HepG2 (cell line): ENCODE measurements around the gene NAT10. TPM values are rescaled to one million over a fixed set of nuclear protein-coding genes. Genes with fewer than 3 reads are reported as not detected.
A peak's percentile ranks its signal among the peaks of the same experiment; 100 is the strongest.

Experiments
- ATAC-seq: fragments of 200-7000 bp; cut with Tn5 transposase; 3 replicates; pipeline ENCODE4 v1.9.1; 2020; ENCODE audit warnings: mild to moderate bottlenecking, moderate library complexity
- BruUV-seq: library from RNA; stranded (reverse); fragments of 400-500 nt; replicated peaks from 2 replicates; lab custom pipeline; 2021; lab: Mats Ljungman, UMichigan
- CTCF ChIA-PET: fragments of 300-600 bp; formaldehyde crosslinking; extraction: SDS; loops from one replicate; lab custom pipeline; 2021; ENCODE audit warnings: low total read pairs, inconsistent platforms, low intra/inter-chr PET ratio; lab: Yijun Ruan, JAX
- POLR2A ChIA-PET: fragments of 350-600 bp; sonication (Branson Sonifier 250); formaldehyde crosslinking; loops from one replicate; lab custom pipeline; 2020; ENCODE audit warnings: antibody characterized with exemption, inconsistent platforms; lab: Yijun Ruan, JAX
- DNase-seq: peaks from one replicate; pipeline ENCODE4 v3.0.0-alpha.2; 2015; ENCODE audit warnings: low spot score
- FAIRE-seq: peaks from 3 replicates; lab custom pipeline; 2011; peaks lifted over from hg19 to GRCh38; lab: Jason Lieb, UNC
- H2AFZ ChIP-seq: one replicate; pipeline ENCODE4 v1.6.1; 2011; ENCODE audit warnings: low read length, inconsistent platforms
- H3K27ac ChIP-seq: fragments of 300-600 bp; 3 replicates; pipeline ENCODE4 v1.8.0; 2011; ENCODE audit warnings: mixed run types, mild to moderate bottlenecking, mixed read lengths, low read length, inconsistent platforms; ENCODE audit not compliant: insufficient read depth; ENCODE audit errors: extremely low read length
- H3K27me3 ChIP-seq, 2 experiments: fragments of 200-600 bp in 1 of 2; 2 replicates in 1 of 2; 3 replicates in 1 of 2; pipeline versions ENCODE4 v1.6.0 to v1.8.0; 2011; ENCODE audit warnings: low read length in 2 of 2, mild to moderate bottlenecking in 2 of 2, moderate library complexity in 2 of 2, inconsistent platforms in 1 of 2; ENCODE audit not compliant: insufficient read depth in 2 of 2, control insufficient read depth in 1 of 2
- H3K36me3 ChIP-seq, 2 experiments: fragments of 200-600 bp in 1 of 2; replicated peaks in 1 of 2; 2 replicates in 1 of 2; 3 replicates in 1 of 2; pipeline versions ENCODE4 v1.5.1 to v1.8.0; 2011; ENCODE audit warnings: low read length in 2 of 2, inconsistent platforms in 1 of 2; ENCODE audit not compliant: insufficient read depth in 2 of 2, control insufficient read depth in 1 of 2
- H3K4me1 ChIP-seq: 2 replicates; pipeline ENCODE4 v1.5.1; 2012; ENCODE audit warnings: low read length, inconsistent platforms; ENCODE audit not compliant: insufficient read depth
- H3K4me2 ChIP-seq: 2 replicates; pipeline ENCODE4 v1.6.0; 2011; ENCODE audit warnings: low read depth, low read length, inconsistent platforms
- H3K4me3 ChIP-seq, 3 experiments: fragments of 200-600 bp in 1 of 3; sonication (generic), shearing (Covaris generic) in 1 of 3; replicated peaks in 1 of 3; 2 replicates each; pipeline ENCODE4 v1.5.1; 2011 to 2016; ENCODE audit warnings: low read length in 3 of 3, inconsistent platforms in 2 of 3, low read depth in 2 of 3, mild to moderate bottlenecking in 2 of 3, control low read depth in 1 of 3, mixed read lengths in 1 of 3; ENCODE audit not compliant: insufficient read depth in 1 of 3
- H3K79me2 ChIP-seq: one replicate; pipeline ENCODE4 v1.6.1; 2011; ENCODE audit warnings: low read length, inconsistent platforms; ENCODE audit not compliant: insufficient read depth
- H3K9ac ChIP-seq: 2 replicates; pipeline ENCODE4 v1.6.0; 2011; ENCODE audit warnings: mild to moderate bottlenecking, low read depth, low read length, inconsistent platforms; ENCODE audit not compliant: insufficient read depth
- H3K9me3 ChIP-seq: 2 replicates; pipeline ENCODE4 v1.5.1; 2012; ENCODE audit warnings: mild to moderate bottlenecking, low read length
- H4K20me1 ChIP-seq: 2 replicates; pipeline ENCODE4 v1.6.0; 2011; ENCODE audit warnings: inconsistent platforms, mild to moderate bottlenecking, low read length, moderate library complexity; ENCODE audit not compliant: insufficient read depth
- AHR ChIP-seq: IDR thresholded peaks from 2 replicates; pipeline ENCODE4 v1.6.1; 2018; ENCODE audit warnings: missing genetic modification reagents, missing compliant biosample characterization
- BRD4 ChIP-seq: sonication (generic); formaldehyde crosslinking; IDR thresholded peaks from 2 replicates; pipeline ENCODE4 v1.4.0; 2020; ENCODE audit warnings: missing genetic modification reagents
- FOXO1 ChIP-seq: sonication (generic); formaldehyde crosslinking; IDR thresholded peaks from 2 replicates; pipeline ENCODE4 v1.4.0; 2020; ENCODE audit warnings: missing genetic modification reagents
- GTF3A ChIP-seq: sonication (generic); formaldehyde crosslinking; conservative IDR thresholded peaks from 2 replicates; pipeline ENCODE4 v1.4.0; 2020; ENCODE audit warnings: mild to moderate bottlenecking, missing genetic modification reagents
- IKZF1 ChIP-seq: fragments of 450-650 bp; IDR thresholded peaks from 2 replicates; pipeline ENCODE4 v1.7.1; 2016
- JUNB ChIP-seq: sonication (generic); formaldehyde crosslinking; IDR thresholded peaks from 2 replicates; pipeline ENCODE4 v1.8.0; 2022; ENCODE audit warnings: missing genetic modification reagents, mild to moderate bottlenecking, borderline replicate concordance
- NCOA5 ChIP-seq: sonication (generic); formaldehyde crosslinking; IDR thresholded peaks from 2 replicates; pipeline ENCODE4 v1.4.0; 2020; ENCODE audit warnings: missing genetic modification reagents
- POLR2A ChIP-seq, 2 experiments: IDR thresholded peaks; 2 replicates each; pipeline ENCODE4 v1.6.1; 2011; ENCODE audit warnings: low read depth in 2 of 2, low read length in 2 of 2, mild to moderate bottlenecking in 1 of 2, moderate library complexity in 1 of 2; ENCODE audit not compliant: insufficient read depth in 1 of 2
- PRMT3 ChIP-seq: sonication (generic); formaldehyde crosslinking; IDR thresholded peaks from 2 replicates; pipeline ENCODE4 v1.8.1; 2022; ENCODE audit warnings: low read depth, mild to moderate bottlenecking, moderate library complexity, missing genetic modification reagents, borderline replicate concordance
- RFX3 ChIP-seq: IDR thresholded peaks from 2 replicates; pipeline ENCODE4 v1.6.1; 2016; ENCODE audit warnings: missing biosample characterization, missing genetic modification reagents
- SRY ChIP-seq: sonication (generic); formaldehyde crosslinking; IDR thresholded peaks from 2 replicates; pipeline ENCODE4 v1.8.0; 2022; ENCODE audit warnings: mild to moderate bottlenecking, missing genetic modification reagents
- TBP ChIP-seq: sonication (generic); formaldehyde crosslinking; IDR thresholded peaks from 2 replicates; pipeline ENCODE4 v1.5.0; 2020; ENCODE audit warnings: missing genetic modification reagents
- TP53 ChIP-seq: sonication (generic); formaldehyde crosslinking; conservative IDR thresholded peaks from 2 replicates; pipeline ENCODE4 v1.4.0; 2020; ENCODE audit warnings: missing genetic modification reagents
- ZFP82 ChIP-seq: sonication (generic); formaldehyde crosslinking; IDR thresholded peaks from 2 replicates; pipeline ENCODE4 v1.5.1; 2020; ENCODE audit warnings: mild to moderate bottlenecking, missing genetic modification reagents, borderline replicate concordance
- ZNF263 ChIP-seq: sonication (generic); formaldehyde crosslinking; IDR thresholded peaks from 2 replicates; pipeline ENCODE4 v1.4.0; 2020; ENCODE audit warnings: missing genetic modification reagents
- ZNF331 ChIP-seq: sonication (generic); formaldehyde crosslinking; IDR thresholded peaks from 2 replicates; pipeline ENCODE4 v1.4.0; 2020; ENCODE audit warnings: missing genetic modification reagents
- ZNF792 ChIP-seq: IDR thresholded peaks from 2 replicates; pipeline ENCODE4 v1.6.1; 2016
- ZSCAN30 ChIP-seq: sonication (generic); formaldehyde crosslinking; IDR thresholded peaks from 2 replicates; pipeline ENCODE4 v1.5.0; 2020; ENCODE audit warnings: mild to moderate bottlenecking, missing genetic modification reagents
- WGBS: methylation state at CpG from one replicate; pipeline ENCODE4 v1.1.6; 2017; ENCODE audit warnings: low lambda C conversion rate; 5-methylcytosine and 5-hydroxymethylcytosine counted together
- in situ Hi-C: cut with HindIII; loops from 2 replicates; pipeline ENCODE4 v1.10.0; 2017; ENCODE audit warnings: low pct_unique_long_range_greater_than_20kb; ENCODE audit not compliant: extremely low pct_ligation_motif_present
- intact Hi-C: fragments of 100-400 bp; cut with micrococcal nuclease; formaldehyde crosslinking; loops from one replicate; pipeline ENCODE4 v1.10.0; 2022; ENCODE audit not compliant: unreplicated experiment
- polyA plus RNA-seq, 8 experiments: library from polyadenylated mRNA; depleted of rRNA in 3 of 8; stranded (reverse) in 7 of 8; unstranded in 1 of 8; fragments of >200 nt; fragmentation: Illumina TruSeq in 4 of 8; extraction: Trizol in 4 of 8; gene quantifications; 2 replicates each; pipeline versions ENCODE4 v1.2.1 to v1.2.3, GENCODE V29; 2011 to 2016; ENCODE audit warnings: low read depth in 4 of 8, missing spikeins in 1 of 8, mixed read lengths in 1 of 8; ENCODE audit not compliant: insufficient read depth in 1 of 8
- total RNA-seq, 5 experiments: library from RNA; depleted of rRNA; stranded (reverse); fragments of >200 nt; fragmentation: Illumina TruSeq; extraction: Trizol; gene quantifications; 2 replicates each; pipeline ENCODE4 v1.2.3, GENCODE V29; 2016; ENCODE audit warnings: low read depth in 1 of 5
- TF ChIP-seq, protein P1 (sequence below): sonication (generic); IDR thresholded peaks from 2 replicates; pipeline ENCODE4 v1.6.1; 2016; ENCODE audit warnings: low read depth, borderline replicate concordance

The NAT10 gene
- total and polyA plus RNA-seq, 2 of the 13 experiments (the other 11 are each of a cell fraction or from before 2014, with no cell fraction given) = 33.9 to 51.9 TPM

- intact Hi-C loops (no loop called here), in situ Hi-C loops (no loop called here)
- H3K36me3 ChIP-seq = peaks cover 19 to 23% of the 10 kb centered on the region in 2 experiments; a peak in 4 of 5 replicates
- POLR2A ChIA-PET = no interaction called here
- no peak for DNase-seq
- no peaks in the 10 kb centered on the region for H3K9me3 ChIP-seq
- WGBS = 98% methylated on average over 5 of the region's 5 CpGs
- H3K9ac ChIP-seq = no peak overlapping the region
- no peak overlapping the region for H2AFZ ChIP-seq
- no peak for FAIRE-seq
- no peaks in the 10 kb centered on the region for H3K79me2 ChIP-seq
- no peak for TF ChIP-seq FOXO1 (CRISPR knock-in tag)
- peak; percentile 50; the same call in 1 of the 2 replicates for TF ChIP-seq ZNF263 (CRISPR knock-in tag)
- no peak for TF ChIP-seq TBP
- no peak for TF ChIP-seq JUNB
- TF ChIP-seq RFX3 (CRISPR knock-in tag) = no peak
- CTCF ChIA-PET = no interaction called here
- peaks cover 14% of the 10 kb centered on the region for H3K4me1 ChIP-seq
- no peaks in the 10 kb centered on the region for H4K20me1 ChIP-seq
- no peak overlapping the region for H3K4me3 ChIP-seq
- no peaks in the 10 kb centered on the region for H3K27me3 ChIP-seq
- H3K4me2 ChIP-seq = no peak overlapping the region
- no peak; the same call in 2 of the 3 replicates for ATAC-seq
- no peak overlapping the region for H3K27ac ChIP-seq
- BruUV-seq = no TSS peak
These were observed 86.1 kb downstream of the NAT10 start for GRCh38 chr11:34191578-34191977.

- BruUV-seq = no TSS peak
- intact Hi-C loops = no loop called here
- no peak overlapping the region for H3K4me3 ChIP-seq
- peaks cover 14% of the 10 kb centered on the region for H3K4me1 ChIP-seq
- H3K4me2 ChIP-seq = no peak overlapping the region
- H3K36me3 ChIP-seq = peaks cover 20 to 28% of the 10 kb centered on the region in 2 experiments; a peak in 4 of 5 replicates
- no peaks in the 10 kb centered on the region for H4K20me1 ChIP-seq
- CTCF ChIA-PET = no interaction called here
- no peak for FAIRE-seq
- H3K9me3 ChIP-seq = no peaks in the 10 kb centered on the region
- WGBS = 95% methylated on average over 7 of the region's 14 CpGs
- H3K9ac ChIP-seq = no peak overlapping the region
- no peaks in the 10 kb centered on the region for H3K27me3 ChIP-seq
- TF ChIP-seq AHR (no peak), POLR2A (IDR thresholded peaks at IDR 0.05; ENCODE audit: insufficient read depth in 1 of 2, low read depth in 2 of 2, low read length in 2 of 2) (no peak), GTF3A (no peak), TP53 (CRISPR knock-in tag) (no peak), ZSCAN30 (CRISPR knock-in tag) (no peak), BRD4 (CRISPR knock-in tag) (no peak), ZNF331 (CRISPR knock-in tag) (no peak), SRY (CRISPR knock-in tag) (no peak), ZFP82 (CRISPR knock-in tag) (no peak), PRMT3 (CRISPR knock-in tag) (no peak), ZNF792 (CRISPR knock-in tag) (no peak), IKZF1 (no peak), NCOA5 (CRISPR knock-in tag) (no peak)
- TF ChIP-seq, protein P1, sequence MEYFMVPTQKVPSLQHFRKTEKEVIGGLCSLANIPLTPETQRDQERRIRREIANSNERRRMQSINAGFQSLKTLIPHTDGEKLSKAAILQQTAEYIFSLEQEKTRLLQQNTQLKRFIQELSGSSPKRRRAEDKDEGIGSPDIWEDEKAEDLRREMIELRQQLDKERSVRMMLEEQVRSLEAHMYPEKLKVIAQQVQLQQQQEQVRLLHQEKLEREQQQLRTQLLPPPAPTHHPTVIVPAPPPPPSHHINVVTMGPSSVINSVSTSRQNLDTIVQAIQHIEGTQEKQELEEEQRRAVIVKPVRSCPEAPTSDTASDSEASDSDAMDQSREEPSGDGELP = no peak
- ATAC-seq = no peak
- H3K79me2 ChIP-seq = no peaks in the 10 kb centered on the region
- in situ Hi-C loops = no loop called here
- H2AFZ ChIP-seq = no peak overlapping the region
- POLR2A ChIA-PET = no interaction called here
- DNase-seq = no peak
- H3K27ac ChIP-seq = no peak overlapping the region
These were observed 87.3 kb downstream of the NAT10 start for GRCh38 chr11:34192481-34193401.
